ENCODE data around the gene MESP2. TPM values are rescaled to one million over a fixed set of nuclear protein-coding genes. Genes with fewer than 3 reads are reported as not detected.

Gene MESP2
- total and polyA plus RNA-seq, 2 of the 13 experiments (the other 11 are each of a cell fraction or from before 2014, with no cell fraction given), result not detected

GRCh38 chr15:89809093-89809786, 33.1 kb downstream of the MESP2 start (continued):
- no peak for TF ChIP-seq NFYC (CRISPR knock-in tag; IDR thresholded peaks at IDR 0.05)
- no peak for TF ChIP-seq ATF5 (CRISPR knock-in tag; IDR thresholded peaks at IDR 0.05; ENCODE audit: low read depth)
- no peak for TF ChIP-seq ISX (CRISPR knock-in tag; conservative IDR thresholded peaks at IDR 0.05)
- TF ChIP-seq SYNCRIP (IDR thresholded peaks at IDR 0.05; ENCODE audit: insufficient read depth, low read depth, low read length), result no peak
- TF ChIP-seq HNF1A (IDR thresholded peaks at IDR 0.05; ENCODE audit: low read depth), result peak; percentile 69; the same call in 1 of the 2 replicates
- TF ChIP-seq HNF1A (CRISPR knock-in tag; IDR thresholded peaks at IDR 0.05; ENCODE audit: borderline replicate concordance), result peak; percentile 90; the same call in 1 of the 2 replicates
- no peak; the same call in 1 of the 2 replicates for TF ChIP-seq RELA (CRISPR knock-in tag; IDR thresholded peaks at IDR 0.05)
- no peak for TF ChIP-seq KDM5A (IDR thresholded peaks at IDR 0.05; ENCODE audit: borderline replicate concordance, low read length)
- TF ChIP-seq ZNF317 (CRISPR knock-in tag; IDR thresholded peaks at IDR 0.05), result peak; percentile 27; the same call in 1 of the 2 replicates
- 0 out of 2 replicates have a peak, but pooled peaks have one; percentile 62 for TF ChIP-seq ZSCAN29 (CRISPR knock-in tag; conservative IDR thresholded peaks at IDR 0.05)
- no peak for TF ChIP-seq ZSCAN9 (CRISPR knock-in tag; IDR thresholded peaks at IDR 0.05; ENCODE audit: borderline replicate concordance)
- TF ChIP-seq LBX2 (CRISPR knock-in tag; IDR thresholded peaks at IDR 0.05; ENCODE audit: borderline replicate concordance), result no peak
- no peak for TF ChIP-seq ZNF18 (CRISPR knock-in tag; IDR thresholded peaks at IDR 0.05; ENCODE audit: insufficient replicate concordance)
- TF ChIP-seq RCOR2 (CRISPR knock-in tag; IDR thresholded peaks at IDR 0.05), result peak; percentile 64; the same call in 1 of the 2 replicates
- TF ChIP-seq SMAD3 (CRISPR knock-in tag; IDR thresholded peaks at IDR 0.05), result 0 out of 2 replicates have a peak, but pooled peaks have one; percentile 15
- no peak for TF ChIP-seq MNT (IDR thresholded peaks at IDR 0.05)
- TF ChIP-seq ARHGAP35 (CRISPR knock-in tag; IDR thresholded peaks at IDR 0.05; ENCODE audit: borderline replicate concordance), result no peak
- peak; percentile 66 for TF ChIP-seq ZNF12 (CRISPR knock-in tag; IDR thresholded peaks at IDR 0.05)
- peak; percentile 37 for TF ChIP-seq PHF8 (CRISPR knock-in tag; IDR thresholded peaks at IDR 0.05)
- TF ChIP-seq ZBTB14 (CRISPR knock-in tag; IDR thresholded peaks at IDR 0.05), result no peak
